HG02943 (cell line): ENCODE measurements around the gene SPAG9.

Source experiments
- ATAC-seq: cut with Tn5 transposase; IDR thresholded peaks from one replicate; pipeline ENCODE4 v1.9.1; 2021; ENCODE audit warnings: mild to moderate bottlenecking, low read depth, moderate library complexity; ENCODE audit not compliant: unreplicated experiment

The SPAG9 gene

DNA sequence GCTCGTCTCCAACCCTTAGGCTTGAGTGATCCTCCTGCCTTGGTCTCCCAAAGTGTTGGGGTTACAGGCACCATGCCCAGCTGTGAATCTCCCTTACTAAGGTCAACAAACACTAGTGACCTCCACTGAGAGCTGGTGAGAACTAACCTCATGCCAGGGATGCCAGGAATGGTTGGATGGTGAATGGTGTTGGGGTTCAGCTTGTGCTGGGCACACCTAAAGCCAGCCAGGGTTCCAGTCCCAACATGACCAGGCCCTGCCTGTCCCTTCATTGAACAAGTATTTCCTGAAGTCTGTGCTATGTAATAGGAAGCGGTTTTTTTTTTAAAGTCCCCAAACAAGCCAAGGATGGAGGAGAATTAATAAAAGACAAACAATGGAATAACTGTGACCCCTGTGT, 198.6 kb downstream of the SPAG9 start:
- no peak for ATAC-seq

DNA sequence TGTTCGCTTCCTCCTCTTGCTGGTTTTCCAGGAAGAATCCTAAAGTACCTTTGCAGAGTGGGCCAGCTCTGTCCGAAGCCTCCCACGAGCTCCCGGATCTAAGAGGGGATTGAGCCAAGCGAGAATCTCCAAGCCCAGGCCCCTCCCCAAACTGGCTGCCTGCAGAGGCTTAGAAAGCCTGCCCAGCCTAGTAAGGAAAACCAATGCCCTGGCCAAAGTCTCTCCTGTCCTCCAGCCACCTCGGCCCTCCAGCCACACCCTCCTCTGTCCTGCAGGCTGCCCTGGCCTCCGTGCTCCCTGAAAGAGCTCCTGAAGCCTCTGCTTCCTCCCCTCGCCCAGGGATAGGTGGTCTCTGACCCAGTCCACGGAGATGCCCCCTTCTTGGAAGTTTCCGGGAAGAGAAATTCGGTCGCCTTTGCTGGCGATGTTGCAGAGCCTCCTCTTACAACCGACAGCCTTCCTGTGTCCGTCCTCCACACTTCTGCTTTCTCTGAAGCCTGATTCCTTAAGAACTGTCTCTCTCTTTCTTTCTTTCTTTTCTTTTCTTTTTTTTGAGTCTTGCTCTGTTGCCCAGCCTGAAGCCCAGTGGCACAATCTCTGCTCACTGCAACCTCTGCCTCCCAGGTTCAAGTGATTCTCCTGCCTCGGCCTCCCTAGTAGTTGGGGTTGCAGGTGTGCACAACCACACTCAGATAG, 199.6 kb downstream of the SPAG9 start:
- no peak for ATAC-seq

DNA sequence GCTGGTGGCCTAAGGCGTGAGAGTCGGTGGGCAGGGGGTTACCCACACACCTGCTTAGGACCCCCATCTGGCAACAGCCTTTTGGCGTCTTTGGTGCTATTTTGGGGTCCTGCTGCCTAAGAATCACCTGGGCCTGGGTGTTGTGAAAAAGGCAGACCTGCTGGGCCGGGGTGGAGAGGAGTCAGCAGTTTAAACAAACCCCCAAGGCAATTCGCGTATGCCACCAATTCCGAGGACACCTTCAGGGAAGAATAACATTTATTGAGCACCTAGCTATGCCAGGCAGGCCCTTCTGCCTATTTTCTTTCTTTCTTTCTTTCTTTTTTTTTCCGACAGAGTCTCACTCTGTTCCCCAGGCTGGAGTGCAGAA, 200.6 kb downstream of the SPAG9 start:
- no peak for ATAC-seq

DNA sequence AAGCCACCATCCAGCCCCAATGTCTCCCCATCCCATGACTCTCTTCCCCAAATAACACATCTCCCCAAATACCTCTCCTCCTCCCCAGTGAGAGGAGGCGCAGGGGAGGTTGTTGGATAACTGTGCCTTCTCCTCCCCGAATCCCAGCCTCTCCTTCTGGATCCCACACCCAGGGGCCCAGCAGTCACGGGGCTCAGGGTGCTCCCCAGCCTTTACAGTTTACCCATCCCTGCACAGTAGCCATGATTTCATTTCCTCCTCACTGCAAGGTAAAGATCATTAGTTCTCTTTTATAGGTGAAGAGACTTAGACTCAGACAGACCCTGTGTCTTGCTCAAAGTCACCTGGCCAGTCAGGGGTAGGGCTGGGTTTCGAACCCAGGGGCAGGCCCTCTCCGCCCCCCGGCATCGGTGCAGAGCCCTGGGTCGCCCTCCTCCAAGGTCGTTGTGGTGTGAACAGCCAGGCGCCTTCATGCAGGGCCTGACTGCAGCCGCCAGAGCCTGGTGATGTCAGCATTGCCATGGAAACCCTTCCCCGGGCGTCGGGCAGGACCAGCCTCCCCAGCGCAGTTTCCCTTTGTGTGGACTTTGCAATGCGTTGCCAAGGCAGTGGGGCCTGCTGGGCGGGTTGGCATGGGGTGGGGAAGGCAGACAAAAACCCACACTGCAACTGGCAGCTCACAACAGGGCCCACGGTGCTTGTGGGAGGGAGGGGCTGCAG, 201.2 kb downstream of the SPAG9 start:
- ATAC-seq: peak; percentile 56

DNA sequence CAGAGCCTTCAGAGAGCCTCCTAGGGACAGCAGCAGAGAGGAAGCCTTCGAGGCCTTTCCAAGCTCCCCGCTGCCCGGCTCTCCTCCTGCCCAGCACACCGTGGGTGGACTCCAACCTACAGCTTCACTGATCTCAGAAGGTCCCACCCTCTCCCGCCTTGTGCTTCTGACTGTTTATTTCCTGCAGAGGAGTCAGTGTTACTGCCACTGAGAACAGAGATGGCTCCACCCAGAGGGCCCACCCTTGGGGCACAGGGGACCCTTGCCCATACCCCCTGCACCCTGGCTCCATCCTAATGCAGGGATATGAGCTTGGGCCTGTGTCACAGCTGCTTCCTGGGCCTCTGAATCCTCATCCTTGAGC, 201.8 kb downstream of the SPAG9 start:
- no peak for ATAC-seq

DNA sequence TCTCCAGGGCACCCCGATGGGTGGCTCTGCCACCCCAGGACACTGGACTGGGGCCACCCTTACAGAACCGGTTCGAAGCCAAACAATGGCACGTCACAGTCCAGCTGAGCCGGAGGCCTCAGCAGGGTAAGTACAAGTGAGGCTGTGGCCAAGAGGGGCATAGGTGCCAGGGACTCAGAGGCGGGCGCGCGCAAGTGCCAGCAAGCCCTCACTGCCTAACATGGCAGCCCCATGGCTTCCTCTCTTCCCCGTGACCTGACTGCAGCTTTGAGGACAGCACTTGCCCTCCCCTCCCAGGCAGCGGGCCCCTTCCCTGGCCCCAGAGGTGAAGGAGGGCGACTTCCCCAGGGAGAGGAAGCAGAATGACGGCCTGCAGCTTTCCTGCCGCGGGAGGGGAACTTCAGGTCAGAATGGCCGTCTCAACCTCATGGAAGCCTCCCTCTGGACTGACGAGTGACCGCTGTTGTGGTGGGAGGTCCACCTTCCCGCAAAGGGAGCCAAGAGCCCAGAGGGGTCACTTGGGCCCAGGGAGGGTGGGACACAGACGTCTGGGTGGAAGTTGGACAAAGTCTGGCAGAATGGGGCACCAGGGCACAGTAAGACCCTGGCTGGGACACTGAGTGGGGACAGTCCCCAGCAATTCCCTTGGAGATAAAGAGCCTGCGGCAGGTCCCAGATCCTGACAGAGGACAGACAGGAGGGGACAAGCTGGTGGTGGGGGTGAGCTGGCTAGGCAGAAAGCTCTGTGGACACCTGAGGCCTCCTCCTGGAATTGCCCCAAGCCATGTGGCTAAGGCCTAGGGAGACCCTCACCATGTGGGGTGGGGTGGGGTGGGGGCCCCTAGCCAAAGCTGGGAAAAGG, 202.4 kb downstream of the SPAG9 start:
- ATAC-seq: no peak

DNA sequence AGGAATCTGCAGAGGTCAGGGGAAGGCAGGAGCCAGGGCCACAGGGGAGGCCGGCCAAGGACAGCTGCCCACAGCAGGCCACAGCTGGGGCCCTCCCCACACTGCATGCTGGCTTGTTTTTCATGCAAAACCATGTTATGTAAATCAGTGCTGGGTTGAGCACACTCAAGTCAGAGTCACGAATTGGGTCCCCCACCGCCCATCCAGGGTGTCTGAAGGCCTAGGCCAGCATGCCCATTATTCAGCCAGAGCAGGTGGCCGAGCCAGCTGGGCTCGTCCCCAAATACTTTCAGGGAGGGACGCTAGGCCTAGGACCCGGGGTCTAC, 203.3 kb downstream of the SPAG9 start:
- ATAC-seq: no peak

DNA sequence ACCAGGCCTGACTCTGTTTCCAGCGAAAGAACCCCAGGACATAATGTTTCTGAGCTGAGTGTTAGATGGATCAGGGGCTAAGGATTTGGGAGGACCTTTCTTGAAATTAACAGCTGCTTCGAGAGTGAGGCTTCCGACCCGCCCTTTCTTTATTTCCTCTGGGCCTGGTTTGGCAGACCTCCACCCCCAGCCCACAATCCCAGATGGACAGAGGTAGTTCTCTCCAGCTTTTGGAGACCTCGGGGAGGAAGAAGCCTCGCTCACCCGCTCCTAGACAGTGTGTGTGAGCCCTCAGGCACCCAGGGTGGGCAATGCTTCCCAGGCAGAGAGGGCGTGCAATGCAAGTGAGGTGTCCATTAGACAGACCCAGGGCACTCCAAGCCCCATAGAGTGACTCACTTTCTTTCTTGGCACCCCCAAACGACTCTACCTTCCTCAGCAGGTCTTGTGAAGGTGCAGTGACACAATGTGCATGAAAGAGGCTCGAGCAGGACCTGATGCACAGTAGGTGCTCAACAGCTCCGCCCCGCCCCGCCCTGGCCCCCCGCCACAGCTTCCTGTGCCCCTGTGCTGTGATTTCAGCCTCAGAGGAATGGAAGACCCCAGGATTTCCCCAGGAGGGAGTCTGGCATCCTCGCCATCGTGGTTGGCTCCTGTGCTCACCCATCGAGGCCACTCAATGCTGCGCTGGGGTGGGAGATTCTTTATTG, 203.8 kb downstream of the SPAG9 start:
- ATAC-seq: no peak

DNA sequence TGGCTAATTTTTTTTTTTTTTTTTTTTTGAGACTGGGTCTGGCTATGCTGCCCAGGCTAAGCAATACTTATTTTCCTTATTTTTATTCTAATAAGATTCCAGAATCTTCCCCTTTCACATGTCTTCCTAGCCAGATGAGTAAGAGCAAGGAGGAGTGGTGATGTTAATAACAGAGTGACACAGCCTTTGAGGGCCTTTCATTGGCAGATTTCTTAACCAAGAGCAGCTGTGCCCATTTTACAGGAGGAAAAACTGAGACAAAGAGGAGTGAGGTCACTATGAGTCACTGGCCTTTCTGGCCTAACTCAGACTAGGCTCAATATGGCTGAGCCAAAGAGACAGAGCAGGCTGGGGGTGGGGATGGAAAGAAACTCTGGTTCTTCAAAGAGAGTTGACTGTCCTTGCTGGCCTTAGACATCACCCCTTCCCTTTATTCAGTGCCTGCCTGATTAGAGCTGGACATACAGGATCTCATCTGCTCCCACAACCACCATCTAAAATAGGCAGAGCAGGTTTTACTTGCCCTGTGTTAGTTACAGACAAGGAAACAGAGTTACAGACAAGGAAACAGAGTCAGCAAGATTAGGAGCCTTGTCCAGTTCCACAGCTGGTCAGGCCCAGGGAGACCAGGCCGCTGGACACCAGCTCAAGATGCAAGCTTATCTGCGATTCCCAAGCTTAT, 204.5 kb downstream of the SPAG9 start:
- ATAC-seq: no peak

DNA sequence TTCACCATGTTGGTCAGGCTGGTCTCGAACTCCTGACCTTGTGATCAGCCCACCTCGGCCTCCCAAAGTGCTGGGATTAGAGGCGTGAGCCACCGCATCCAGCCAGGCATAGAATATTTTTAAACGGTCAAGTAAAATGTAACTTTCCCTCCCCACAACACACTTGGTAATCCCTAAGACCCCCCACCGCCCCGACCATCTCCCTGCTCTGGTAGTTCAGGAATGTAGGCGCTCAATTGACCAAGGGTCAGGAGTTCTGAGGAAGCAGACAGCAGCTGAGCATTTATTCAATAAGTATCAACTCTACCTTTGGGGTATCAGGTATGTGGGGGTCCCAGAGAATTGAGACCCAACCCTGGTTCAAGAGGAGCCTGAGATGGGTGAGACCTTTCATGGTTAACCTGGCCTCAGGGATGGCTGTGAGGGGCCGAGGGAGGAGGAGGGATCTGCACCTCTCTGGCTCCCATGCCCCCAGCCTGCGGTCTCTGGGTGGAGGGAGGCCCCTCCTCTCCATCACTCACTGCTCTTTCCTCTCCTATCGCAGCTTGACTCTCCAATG, 206.1 kb downstream of the SPAG9 start:
- no peak for ATAC-seq

DNA sequence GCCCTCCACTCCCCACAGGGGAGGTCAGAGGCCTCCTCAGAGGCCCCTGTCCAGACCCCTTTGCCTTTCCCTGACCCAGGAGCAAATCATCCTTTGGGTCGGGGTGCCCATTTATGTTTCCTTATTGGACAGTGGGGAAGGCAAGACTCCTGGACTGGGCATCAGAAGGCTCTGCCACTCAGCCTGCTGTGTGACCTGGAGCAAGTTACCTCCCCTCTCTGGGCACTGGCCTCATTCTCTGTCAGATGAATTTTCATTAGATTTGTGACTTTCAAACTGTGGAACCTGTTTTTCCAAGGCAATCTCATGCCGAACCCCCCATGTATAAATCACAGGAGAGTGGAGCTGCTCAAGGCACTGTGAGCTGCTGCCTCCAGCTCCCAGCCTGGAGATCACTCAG, 207.5 kb downstream of the SPAG9 start:
- ATAC-seq: no peak
